Measurements from ENCODE around the gene MTAP. TPM values are rescaled to one million over a fixed set of nuclear protein-coding genes. Genes with fewer than 3 reads are reported as not detected.
A peak's percentile ranks its signal among the peaks of the same experiment; 100 is the strongest.

The MTAP gene
- total RNA-seq, 5 donors from 2014 or later (not counting 1 experiment from before 2014, with no cell fraction given): 32.0 to 41.9 (median 34.6) TPM

GRCh38 chr9:21813575-21814473, 11.4 kb downstream of the MTAP start:
- Histone ChIP-seq H3K27ac (ENCODE audit: low read length) (peak overlapping the region; percentile 55), H3K9me3 (no peaks in the 10 kb centered on the region), H3K4me1 (ENCODE audit: control insufficient read depth in 1 of 2, extremely low read depth in 1 of 2, insufficient read depth in 2 of 2, low read length in 2 of 2) (peaks cover 5 to 11% of the 10 kb centered on the region in 2 experiments), H3K4me3 (ENCODE audit: control insufficient read depth in 1 of 2, extremely low read depth in 1 of 2, low read length in 1 of 2) (no peak overlapping the region), H3K36me3 (ENCODE audit: control insufficient read depth in 2 of 2, extremely low read depth in 1 of 2, insufficient read depth in 1 of 2, low read length in 1 of 2) (peaks cover 10 to 47% of the 10 kb centered on the region in 2 donors), H3K27me3 (replicated peaks in 1 of 2; ENCODE audit: control insufficient read depth in 2 of 2, extremely low read depth in 1 of 2, insufficient read depth in 2 of 2, low read length in 1 of 2) (no peaks in the 10 kb centered on the region)
- H3K4me3 Mint-ChIP-seq: no peak overlapping the region
- peaks cover 44% of the 10 kb centered on the region for H3K36me3 Mint-ChIP-seq
- peaks cover 6 to 25% (median 18%) of the 10 kb centered on the region in 3 donors for H3K4me1 Mint-ChIP-seq
- H3K9me3 Mint-ChIP-seq: no peaks in the 10 kb centered on the region
- peak overlapping the region in 1 of 2 donors; percentile 36 for H3K27ac Mint-ChIP-seq
- CTCF ChIA-PET: interaction anchor here (0.6 to 4.5 kb wide), 40 partner anchors 10 to 639 kb away, joined by 3 to 69 read pairs (median 4); partner anchors contain the start of gene CDKN2B (in 2 of the 2)
- ATAC-seq (replicated peaks in 1 of 4) (peak; percentile 55 to 73 (median 64)), DNase-seq (peak in 32 of 35 experiments; percentile 31 to 88 (median 51))
- H3K27me3 Mint-ChIP-seq: no peaks in the 10 kb centered on the region
- 92% methylated on average over 4 of the region's 8 CpGs for WGBS (ENCODE audit: insufficient coverage)
- POLR2A ChIA-PET: interaction anchor here (0.6 to 0.7 kb wide), 3 partner anchors 132 to 619 kb away, joined by 3 read pairs; no protein-coding TSS in a partner anchor

DNA sequence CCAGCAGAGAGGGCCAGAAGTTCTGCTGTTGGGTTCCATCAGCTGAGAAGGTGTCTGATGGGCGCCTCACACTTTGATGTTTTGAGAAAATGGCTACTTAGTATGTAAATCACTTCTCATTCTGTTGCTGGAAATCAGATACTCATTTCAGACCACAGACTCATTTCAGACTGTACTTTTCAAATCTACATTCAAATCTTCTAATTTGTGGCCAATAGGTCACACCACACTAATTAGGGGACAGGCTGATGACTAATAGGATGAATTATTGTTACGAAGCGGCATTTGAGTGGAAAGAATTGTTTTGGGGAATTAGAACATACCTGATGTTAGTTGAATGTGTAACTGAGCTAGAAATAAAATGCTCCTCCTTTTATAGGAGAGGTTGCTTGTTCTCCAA, 13.2 kb downstream of the MTAP start:
- Histone ChIP-seq H3K9me3 (no peaks in the 10 kb centered on the region), H3K27me3 (replicated peaks in 1 of 2; ENCODE audit: control insufficient read depth in 2 of 2, extremely low read depth in 1 of 2, insufficient read depth in 2 of 2, low read length in 1 of 2) (no peaks in the 10 kb centered on the region), H3K36me3 (ENCODE audit: control insufficient read depth in 2 of 2, extremely low read depth in 1 of 2, insufficient read depth in 1 of 2, low read length in 1 of 2) (peaks cover 10 to 37% of the 10 kb centered on the region in 2 donors), H3K4me3 (ENCODE audit: control insufficient read depth in 1 of 2, extremely low read depth in 1 of 2, low read length in 1 of 2) (no peak overlapping the region), H3K4me1 (ENCODE audit: control insufficient read depth in 1 of 2, extremely low read depth in 1 of 2, insufficient read depth in 2 of 2, low read length in 2 of 2) (peaks cover 5 to 11% of the 10 kb centered on the region in 2 experiments), H3K27ac (ENCODE audit: low read length) (no peak overlapping the region)
- Mint-ChIP-seq H3K27ac (no peak overlapping the region), H3K9me3 (no peaks in the 10 kb centered on the region), H3K27me3 (no peaks in the 10 kb centered on the region), H3K36me3 (peaks cover 53% of the 10 kb centered on the region), H3K4me3 (no peak overlapping the region), H3K4me1 (peaks cover 6 to 31% (median 27%) of the 10 kb centered on the region in 3 donors)
- WGBS (ENCODE audit: insufficient coverage): 100% methylated on average over 2 of the region's 3 CpGs
- no peak for ATAC-seq (replicated peaks in 1 of 4)
- no peak for DNase-seq
- POLR2A ChIA-PET: no interaction called here
- CTCF ChIA-PET: interaction anchor here in 1 of 2 donors (1.0 kb wide), 1 partner anchor 304 kb away, joined by 5 read pairs; no protein-coding TSS in a partner anchor

- H3K4me1 ChIP-seq (ENCODE audit: control insufficient read depth in 1 of 2, extremely low read depth in 1 of 2, insufficient read depth in 2 of 2, low read length in 2 of 2): peaks cover 5 to 11% of the 10 kb centered on the region in 2 experiments
- Mint-ChIP-seq H3K4me3 (no peak overlapping the region), H3K36me3 (peaks cover 61% of the 10 kb centered on the region), H3K27ac (no peak overlapping the region), H3K9me3 (no peaks in the 10 kb centered on the region), H3K27me3 (no peaks in the 10 kb centered on the region), H3K4me1 (peaks cover 6 to 42% (median 39%) of the 10 kb centered on the region in 3 donors)
- POLR2A ChIA-PET: no interaction called here
- WGBS (ENCODE audit: insufficient coverage): 83% methylated on average over 1 of the region's 3 CpGs
- no peaks in the 10 kb centered on the region for H3K27me3 ChIP-seq (replicated peaks in 1 of 2; ENCODE audit: control insufficient read depth in 2 of 2, extremely low read depth in 1 of 2, insufficient read depth in 2 of 2, low read length in 1 of 2)
- DNase-seq (no peak), ATAC-seq (replicated peaks in 1 of 4) (no peak)
- CTCF ChIA-PET: interaction anchor here in 1 of 2 donors (1.1 to 1.8 kb wide), 2 partner anchors 427 to 635 kb away, joined by 3 to 6 read pairs; no protein-coding TSS in a partner anchor
- no peak overlapping the region for H3K4me3 ChIP-seq (ENCODE audit: control insufficient read depth in 1 of 2, extremely low read depth in 1 of 2, low read length in 1 of 2)
- H3K36me3 ChIP-seq (ENCODE audit: control insufficient read depth in 2 of 2, extremely low read depth in 1 of 2, insufficient read depth in 1 of 2, low read length in 1 of 2): peaks cover 4 to 37% of the 10 kb centered on the region in 2 donors
- H3K27ac ChIP-seq (ENCODE audit: low read length): no peak overlapping the region
- no peaks in the 10 kb centered on the region for H3K9me3 ChIP-seq
Observed at GRCh38 chr9:21817176-21817575, 14.7 kb downstream of the MTAP start.

DNA sequence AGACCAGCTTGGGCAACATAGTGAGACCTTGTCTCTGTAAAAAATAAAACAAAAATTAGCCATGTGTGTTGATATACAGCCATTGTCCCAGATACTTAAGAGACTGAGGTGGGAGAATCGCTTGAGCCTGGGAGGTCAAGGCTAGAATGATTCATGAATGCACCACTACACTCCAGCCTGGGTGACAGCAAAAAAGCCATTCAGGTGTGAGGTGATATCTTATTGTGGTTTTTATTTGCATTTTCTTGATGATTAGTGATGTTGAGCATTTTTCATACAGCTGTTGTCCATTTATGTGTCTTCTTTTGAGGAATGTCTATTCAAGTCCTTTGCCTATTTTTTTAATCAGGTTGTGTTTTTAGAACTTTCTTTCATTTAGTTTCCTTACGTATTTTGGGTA, 23.2 kb downstream of the MTAP start:
- no peak overlapping the region for H3K4me3 ChIP-seq (ENCODE audit: control insufficient read depth in 1 of 2, extremely low read depth in 1 of 2, low read length in 1 of 2)
- Mint-ChIP-seq H3K36me3 (peaks cover 83% of the 10 kb centered on the region), H3K9me3 (no peaks in the 10 kb centered on the region), H3K4me1 (peaks cover 27 to 42% (median 29%) of the 10 kb centered on the region in 3 donors), H3K4me3 (no peak overlapping the region), H3K27me3 (no peaks in the 10 kb centered on the region), H3K27ac (no peak overlapping the region)
- WGBS (ENCODE audit: insufficient coverage): no CpG with 5 or more reads among the region's 2 CpGs
- POLR2A ChIA-PET: interaction anchor here (0.6 kb wide), 2 partner anchors 9 to 605 kb away, joined by 4 to 5 read pairs; no protein-coding TSS in a partner anchor
- no peaks in the 10 kb centered on the region for H3K27me3 ChIP-seq (replicated peaks in 1 of 2; ENCODE audit: control insufficient read depth in 2 of 2, extremely low read depth in 1 of 2, insufficient read depth in 2 of 2, low read length in 1 of 2)
- H3K36me3 ChIP-seq (ENCODE audit: control insufficient read depth in 2 of 2, extremely low read depth in 1 of 2, insufficient read depth in 1 of 2, low read length in 1 of 2): peaks cover 3 to 33% of the 10 kb centered on the region in 2 donors
- no peaks in the 10 kb centered on the region for H3K9me3 ChIP-seq
- ATAC-seq (replicated peaks in 1 of 4) (no peak), DNase-seq (no peak)
- H3K4me1 ChIP-seq (ENCODE audit: control insufficient read depth in 1 of 2, extremely low read depth in 1 of 2, insufficient read depth in 2 of 2, low read length in 2 of 2): no peaks in the 10 kb centered on the region
- H3K27ac ChIP-seq (ENCODE audit: low read length): no peak overlapping the region
- CTCF ChIA-PET: interaction anchor here in 1 of 2 donors (0.6 kb wide), 1 partner anchor 246 kb away, joined by 6 read pairs; no protein-coding TSS in a partner anchor

GRCh38 chr9:21828853-21829410, 26.5 kb downstream of the MTAP start:
- Histone ChIP-seq H3K4me3 (ENCODE audit: control insufficient read depth in 1 of 2, extremely low read depth in 1 of 2, low read length in 1 of 2) (no peak overlapping the region), H3K4me1 (ENCODE audit: control insufficient read depth in 1 of 2, extremely low read depth in 1 of 2, insufficient read depth in 2 of 2, low read length in 2 of 2) (no peaks in the 10 kb centered on the region), H3K36me3 (ENCODE audit: control insufficient read depth in 2 of 2, extremely low read depth in 1 of 2, insufficient read depth in 1 of 2, low read length in 1 of 2) (peaks cover 3 to 37% of the 10 kb centered on the region in 2 donors), H3K27me3 (replicated peaks in 1 of 2; ENCODE audit: control insufficient read depth in 2 of 2, extremely low read depth in 1 of 2, insufficient read depth in 2 of 2, low read length in 1 of 2) (no peaks in the 10 kb centered on the region), H3K9me3 (no peaks in the 10 kb centered on the region), H3K27ac (ENCODE audit: low read length) (no peak overlapping the region)
- ATAC-seq (replicated peaks in 1 of 4): no peak
- H3K4me3 Mint-ChIP-seq: no peak overlapping the region
- H3K9me3 Mint-ChIP-seq: no peaks in the 10 kb centered on the region
- WGBS (ENCODE audit: insufficient coverage): no CpG with 5 or more reads among the region's 3 CpGs
- peaks cover 11 to 28% (median 17%) of the 10 kb centered on the region in 3 donors for H3K4me1 Mint-ChIP-seq
- peaks cover 83% of the 10 kb centered on the region for H3K36me3 Mint-ChIP-seq
- ChIA-PET POLR2A (no interaction called here), CTCF (interaction anchor here in 1 of 2 donors (0.6 kb wide), 2 partner anchors 85 to 152 kb away, joined by 3 read pairs; no protein-coding TSS in a partner anchor)
- no peak for DNase-seq
- H3K27me3 Mint-ChIP-seq: no peaks in the 10 kb centered on the region
- H3K27ac Mint-ChIP-seq: no peak overlapping the region

DNA sequence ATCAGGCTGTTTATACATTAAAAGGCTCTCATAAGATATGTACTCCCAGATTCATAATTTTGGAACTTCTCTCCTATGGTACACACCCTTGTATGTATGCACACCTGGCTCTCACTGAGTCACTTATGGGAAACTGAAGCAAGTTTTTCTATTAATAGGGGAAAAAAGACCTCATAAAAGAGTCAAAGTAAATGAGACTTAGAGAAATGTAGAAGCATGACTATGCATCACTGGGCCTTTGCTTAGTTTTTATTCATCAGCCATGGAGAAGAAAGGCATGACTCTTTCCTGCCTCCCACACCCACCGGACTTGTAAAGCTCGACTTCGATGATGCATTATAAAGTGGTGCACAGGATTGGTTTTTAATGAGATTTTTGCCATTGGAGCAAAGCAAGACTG, 28.2 kb downstream of the MTAP start:
- no peak overlapping the region for H3K27ac Mint-ChIP-seq
- ChIA-PET CTCF (no interaction called here), POLR2A (no interaction called here)
- peaks cover 9 to 21% (median 17%) of the 10 kb centered on the region in 3 donors for H3K4me1 Mint-ChIP-seq
- peaks cover 79% of the 10 kb centered on the region for H3K36me3 Mint-ChIP-seq
- Histone ChIP-seq H3K4me3 (ENCODE audit: control insufficient read depth in 1 of 2, extremely low read depth in 1 of 2, low read length in 1 of 2) (no peak overlapping the region), H3K27ac (ENCODE audit: low read length) (no peak overlapping the region), H3K9me3 (no peaks in the 10 kb centered on the region), H3K4me1 (ENCODE audit: control insufficient read depth in 1 of 2, extremely low read depth in 1 of 2, insufficient read depth in 2 of 2, low read length in 2 of 2) (no peaks in the 10 kb centered on the region), H3K36me3 (ENCODE audit: control insufficient read depth in 2 of 2, extremely low read depth in 1 of 2, insufficient read depth in 1 of 2, low read length in 1 of 2) (peaks cover 0 to 41% of the 10 kb centered on the region in 2 donors), H3K27me3 (replicated peaks in 1 of 2; ENCODE audit: control insufficient read depth in 2 of 2, extremely low read depth in 1 of 2, insufficient read depth in 2 of 2, low read length in 1 of 2) (no peaks in the 10 kb centered on the region)
- H3K27me3 Mint-ChIP-seq: no peaks in the 10 kb centered on the region
- H3K9me3 Mint-ChIP-seq: no peaks in the 10 kb centered on the region
- WGBS (ENCODE audit: insufficient coverage): no CpG with 5 or more reads among the region's 3 CpGs
- no peak overlapping the region for H3K4me3 Mint-ChIP-seq
- ATAC-seq (replicated peaks in 1 of 4) (no peak), DNase-seq (no peak)

All from T-cell (primary cell).